IMR-90 (cell line): Measurements from ENCODE around the gene MGAT5.

Experiments used
- CEBPB ChIP-seq: IDR thresholded peaks from 2 replicates; pipeline ENCODE4 v1.6.1; 2012; ENCODE audit warnings: low read depth, low read length, improper control_type of control experiment
- CTCF ChIP-seq: conservative IDR thresholded peaks from 2 replicates; pipeline ENCODE4 v1.5.1; 2012; ENCODE audit warnings: mild to moderate bottlenecking, low read depth, low read length, improper control_type of control experiment
- ELK1 ChIP-seq: fragments of 150-350 bp; IDR thresholded peaks from 2 replicates; pipeline ENCODE4 v1.6.1; 2016; ENCODE audit warnings: low read depth, mild to moderate bottlenecking, low read length, moderate library complexity, borderline replicate concordance
- MAFK ChIP-seq: IDR thresholded peaks from 2 replicates; pipeline ENCODE4 v1.6.1; 2012; ENCODE audit warnings: low read depth, low read length, improper control_type of control experiment
- MAZ ChIP-seq: IDR thresholded peaks from 2 replicates; pipeline ENCODE4 v1.6.1; 2012; ENCODE audit warnings: low read depth, mild to moderate bottlenecking, low read length, improper control_type of control experiment, moderate library complexity, borderline replicate concordance
- POLR2A ChIP-seq: IDR thresholded peaks from 2 replicates; pipeline ENCODE4 v1.6.1; 2012; ENCODE audit warnings: mild to moderate bottlenecking, low read depth, low read length
- RAD21 ChIP-seq: IDR thresholded peaks from 2 replicates; pipeline ENCODE4 v1.6.1; 2012; ENCODE audit warnings: low read length, improper control_type of control experiment
- SMC3 ChIP-seq: fragments of 150-350 bp; IDR thresholded peaks from 2 replicates; pipeline ENCODE4 v1.6.1; 2016; ENCODE audit warnings: low read depth, mild to moderate bottlenecking, antibody characterized with exemption, low read length, moderate library complexity

- TF ChIP-seq POLR2A (no peak), CTCF (no peak), SMC3 (no peak), CEBPB (no peak), ELK1 (no peak), MAFK (no peak), MAZ (no peak), RAD21 (no peak)
These were observed 79.8 kb downstream of the MGAT5 start for GRCh38 chr2:134333646-134334189.
